Liver (tissue), 9 donors: Measurements from ENCODE around the gene NCAM1. TPM values are rescaled to one million over a fixed set of nuclear protein-coding genes. Genes with fewer than 3 reads are reported as not detected.

Source experiments
- DNase-seq: peaks from one replicate; pipeline ENCODE4 v3.0.0-alpha.2; 2017; ENCODE audit warnings: low spot score
- H3K27ac ChIP-seq, 2 donors: one replicate each; pipeline ENCODE4 v1.7.0; 2013; ENCODE audit warnings: inconsistent platforms in 2 of 2, low read length in 2 of 2, control low read depth in 1 of 2, low read depth in 1 of 2, mild to moderate bottlenecking in 1 of 2
- H3K27me3 ChIP-seq, 4 donors: one replicate each; pipeline versions ENCODE4 v1.6.1 to v1.7.0; 2013; ENCODE audit warnings: low read length in 3 of 4, inconsistent platforms in 1 of 4, mild to moderate bottlenecking in 1 of 4, moderate library complexity in 1 of 4; ENCODE audit not compliant: control insufficient read depth in 4 of 4, insufficient read depth in 4 of 4
- H3K36me3 ChIP-seq, 4 donors: one replicate each; pipeline versions ENCODE4 v1.6.1 to v1.7.0; 2013; ENCODE audit warnings: low read length in 3 of 4, mild to moderate bottlenecking in 3 of 4, low read depth in 1 of 4, moderate library complexity in 1 of 4; ENCODE audit not compliant: control insufficient read depth in 4 of 4, insufficient read depth in 3 of 4
- H3K4me1 ChIP-seq, 4 donors: one replicate each; pipeline versions ENCODE4 v1.6.1 to v1.7.0; 2013; ENCODE audit warnings: low read length in 3 of 4, mild to moderate bottlenecking in 3 of 4, moderate library complexity in 1 of 4; ENCODE audit not compliant: control insufficient read depth in 4 of 4, insufficient read depth in 4 of 4
- H3K4me3 ChIP-seq, 3 donors: one replicate each; pipeline versions ENCODE4 v1.6.1 to v1.7.0; 2013; ENCODE audit warnings: low read length in 3 of 3, control low read depth in 1 of 3, low read depth in 1 of 3, mild to moderate bottlenecking in 1 of 3
- H3K9ac ChIP-seq, 2 donors: one replicate each; pipeline ENCODE4 v1.7.0; 2013; ENCODE audit warnings: low read length in 2 of 2, mild to moderate bottlenecking in 2 of 2, moderate library complexity in 2 of 2, control low read depth in 1 of 2, low read depth in 1 of 2
- H3K9me3 ChIP-seq, 4 donors: one replicate each; pipeline versions ENCODE4 v1.6.1 to v1.7.0; 2013; ENCODE audit warnings: low read length in 3 of 4; ENCODE audit not compliant: control insufficient read depth in 4 of 4
- CTCF ChIP-seq: fragments of 150-350 bp; IDR thresholded peaks from 2 replicates; pipeline ENCODE4 v1.5.1; 2017; ENCODE audit warnings: improper control_type of control experiment, low read depth, low read length; ENCODE audit not compliant: missing input control
- FOXA1 ChIP-seq: IDR thresholded peaks from 2 replicates; pipeline ENCODE4 v1.6.1; 2016; ENCODE audit warnings: antibody characterized with exemption
- FOXA2 ChIP-seq: IDR thresholded peaks from 2 replicates; pipeline ENCODE4 v1.6.1; 2016; ENCODE audit warnings: antibody characterized with exemption
- NR2F2 ChIP-seq: IDR thresholded peaks from 2 replicates; pipeline ENCODE4 v1.6.1; 2016; ENCODE audit warnings: antibody characterized with exemption
- YY1 ChIP-seq: IDR thresholded peaks from 2 replicates; pipeline ENCODE4 v1.6.1; 2016; ENCODE audit warnings: antibody characterized with exemption, mild to moderate bottlenecking
- ZBTB33 ChIP-seq: IDR thresholded peaks from 2 replicates; pipeline ENCODE4 v1.6.1; 2016; ENCODE audit warnings: antibody characterized with exemption
- WGBS: extraction: QIAGEN DNeasy Blood & Tissue Kit; methylation state at CpG from one replicate; pipeline ENCODE4 v1.1.7; 2013; 5-methylcytosine and 5-hydroxymethylcytosine counted together
- polyA plus RNA-seq, 2 donors: library from polyadenylated mRNA; stranded (reverse) in 1 of 2; unstranded in 1 of 2; fragments of 200-250 nt in 1 of 2; fragments of >200 nt in 1 of 2; fragmentation: Nextera tagmentation in 1 of 2; extraction: Ambion mirVana in 1 of 2; gene quantifications; one replicate each; pipeline versions ENCODE4 v1.2.1 to v1.2.3, GENCODE V29; 2013 to 2015
- total RNA-seq, 2 donors: library from RNA; depleted of rRNA; stranded (reverse); fragments of >200 nt; gene quantifications; one replicate each; pipeline ENCODE4 v1.2.3, GENCODE V29; 2014
- TF ChIP-seq, protein P1 (sequence below): IDR thresholded peaks from 2 replicates; pipeline ENCODE4 v1.6.1; 2016; ENCODE audit warnings: antibody characterized with exemption, mild to moderate bottlenecking
- TF ChIP-seq, protein P2 (sequence below): IDR thresholded peaks from 2 replicates; pipeline ENCODE4 v1.6.1; 2016; ENCODE audit warnings: antibody characterized with exemption
- TF ChIP-seq, protein P3 (sequence below): IDR thresholded peaks from 2 replicates; pipeline ENCODE4 v1.6.1; 2016; ENCODE audit warnings: antibody characterized with exemption
- donor health status: healthy.
- donor health status: healthy.
- donor health status: healthy.
- donor health status: healthy.
- donor health status: healthy.

Gene NCAM1
- total and polyA plus RNA-seq, 4 donors = 0.65 to 2.1 (median 0.88) TPM

DNA sequence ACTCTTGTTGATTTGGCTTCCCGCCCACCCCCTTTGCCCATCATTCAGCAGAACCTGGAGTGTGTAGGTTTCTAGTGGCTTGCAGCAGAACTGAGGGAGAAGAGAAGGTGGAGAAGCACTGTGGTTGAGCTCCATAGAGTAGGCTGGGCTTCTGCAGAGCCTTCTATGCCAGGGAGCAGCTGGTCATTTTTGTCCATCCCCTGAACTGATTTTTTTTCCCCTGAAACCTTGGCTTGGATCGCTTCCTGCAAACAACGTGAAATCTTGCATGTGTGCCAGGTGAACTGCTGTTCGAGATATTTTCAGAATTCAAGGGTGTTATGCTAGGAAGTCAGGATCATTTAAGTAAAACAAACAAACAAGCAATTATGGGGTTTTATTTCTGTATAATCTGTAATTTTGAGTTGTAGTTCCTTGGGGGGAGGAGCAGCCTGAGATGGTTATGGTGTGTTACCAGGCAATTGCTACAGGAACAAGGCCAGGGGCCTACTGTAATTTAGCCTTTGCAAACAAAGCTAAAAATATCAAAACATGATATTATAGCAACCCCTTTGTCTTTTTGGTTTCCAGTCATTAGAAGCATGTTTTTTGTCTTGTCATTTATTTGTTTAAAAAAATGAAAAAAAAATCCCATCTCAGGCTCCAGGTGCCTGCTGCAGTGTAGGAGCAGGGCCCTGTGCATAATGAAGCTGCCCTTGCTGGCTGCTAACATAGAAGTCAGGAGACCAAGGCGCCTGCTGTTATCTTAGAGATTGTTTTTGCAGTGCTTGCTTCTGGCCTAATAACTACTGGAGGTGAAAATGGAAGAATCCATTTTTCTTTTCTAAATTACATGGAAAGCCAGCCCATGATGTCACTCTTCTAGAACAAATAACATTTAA lies 200.7 kb downstream of the NCAM1 start (continued):
- TF ChIP-seq, protein P1, sequence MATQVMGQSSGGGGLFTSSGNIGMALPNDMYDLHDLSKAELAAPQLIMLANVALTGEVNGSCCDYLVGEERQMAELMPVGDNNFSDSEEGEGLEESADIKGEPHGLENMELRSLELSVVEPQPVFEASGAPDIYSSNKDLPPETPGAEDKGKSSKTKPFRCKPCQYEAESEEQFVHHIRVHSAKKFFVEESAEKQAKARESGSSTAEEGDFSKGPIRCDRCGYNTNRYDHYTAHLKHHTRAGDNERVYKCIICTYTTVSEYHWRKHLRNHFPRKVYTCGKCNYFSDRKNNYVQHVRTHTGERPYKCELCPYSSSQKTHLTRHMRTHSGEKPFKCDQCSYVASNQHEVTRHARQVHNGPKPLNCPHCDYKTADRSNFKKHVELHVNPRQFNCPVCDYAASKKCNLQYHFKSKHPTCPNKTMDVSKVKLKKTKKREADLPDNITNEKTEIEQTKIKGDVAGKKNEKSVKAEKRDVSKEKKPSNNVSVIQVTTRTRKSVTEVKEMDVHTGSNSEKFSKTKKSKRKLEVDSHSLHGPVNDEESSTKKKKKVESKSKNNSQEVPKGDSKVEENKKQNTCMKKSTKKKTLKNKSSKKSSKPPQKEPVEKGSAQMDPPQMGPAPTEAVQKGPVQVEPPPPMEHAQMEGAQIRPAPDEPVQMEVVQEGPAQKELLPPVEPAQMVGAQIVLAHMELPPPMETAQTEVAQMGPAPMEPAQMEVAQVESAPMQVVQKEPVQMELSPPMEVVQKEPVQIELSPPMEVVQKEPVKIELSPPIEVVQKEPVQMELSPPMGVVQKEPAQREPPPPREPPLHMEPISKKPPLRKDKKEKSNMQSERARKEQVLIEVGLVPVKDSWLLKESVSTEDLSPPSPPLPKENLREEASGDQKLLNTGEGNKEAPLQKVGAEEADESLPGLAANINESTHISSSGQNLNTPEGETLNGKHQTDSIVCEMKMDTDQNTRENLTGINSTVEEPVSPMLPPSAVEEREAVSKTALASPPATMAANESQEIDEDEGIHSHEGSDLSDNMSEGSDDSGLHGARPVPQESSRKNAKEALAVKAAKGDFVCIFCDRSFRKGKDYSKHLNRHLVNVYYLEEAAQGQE = no peak
- TF ChIP-seq, protein P2, sequence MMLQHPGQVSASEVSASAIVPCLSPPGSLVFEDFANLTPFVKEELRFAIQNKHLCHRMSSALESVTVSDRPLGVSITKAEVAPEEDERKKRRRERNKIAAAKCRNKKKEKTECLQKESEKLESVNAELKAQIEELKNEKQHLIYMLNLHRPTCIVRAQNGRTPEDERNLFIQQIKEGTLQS = no peak
- no peak for TF ChIP-seq CTCF
- TF ChIP-seq NR2F2 = no peak
- no peak for TF ChIP-seq FOXA2

DNA sequence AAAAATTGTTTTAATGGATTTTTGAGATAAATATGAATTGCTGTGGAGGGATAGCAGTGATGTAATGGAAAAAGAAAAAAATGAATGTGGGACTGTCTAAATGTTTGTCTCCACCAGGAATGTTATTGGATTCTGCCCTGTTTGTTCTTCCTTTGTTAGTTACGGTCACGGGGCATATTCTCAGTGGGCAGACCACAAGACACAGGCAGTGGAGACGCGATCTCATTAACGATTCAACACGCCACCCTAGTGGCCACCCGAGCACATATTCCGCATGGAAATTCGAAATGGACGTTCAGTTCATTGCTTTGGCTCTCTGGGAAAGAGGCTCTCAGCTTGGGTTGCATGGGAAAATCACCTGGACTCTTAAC lies 201.4 kb downstream of the NCAM1 start:
- no peak for DNase-seq
- no peak overlapping the region for H3K27ac ChIP-seq
- TF ChIP-seq, protein P1 = no peak
- TF ChIP-seq, protein P2 = no peak
- TF ChIP-seq FOXA1 = no peak
- TF ChIP-seq, protein P3, sequence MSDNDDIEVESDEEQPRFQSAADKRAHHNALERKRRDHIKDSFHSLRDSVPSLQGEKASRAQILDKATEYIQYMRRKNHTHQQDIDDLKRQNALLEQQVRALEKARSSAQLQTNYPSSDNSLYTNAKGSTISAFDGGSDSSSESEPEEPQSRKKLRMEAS = no peak
- TF ChIP-seq YY1 = no peak
- no peak for TF ChIP-seq ZBTB33
- H3K4me3 ChIP-seq = no peak overlapping the region
- no peaks in the 10 kb centered on the region for H3K4me1 ChIP-seq
- peaks cover 0 to 2% (median 0%) of the 10 kb centered on the region in 4 donors for H3K27me3 ChIP-seq
- H3K9ac ChIP-seq = no peak overlapping the region
- H3K9me3 ChIP-seq = no peaks in the 10 kb centered on the region
- no peaks in the 10 kb centered on the region for H3K36me3 ChIP-seq
- WGBS = 72% methylated on average over 10 of the region's 10 CpGs
